Measurements from ENCODE around the gene ATP5MC3. TPM values are rescaled to one million over a fixed set of nuclear protein-coding genes. Genes with fewer than 3 reads are reported as not detected.

ATP5MC3 gene
- total RNA-seq, 4 donors from 2014 or later = 117 to 350 (median 187) TPM

- H3K36me3 ChIP-seq = no peaks in the 10 kb centered on the region
- H3K27me3 ChIP-seq = no peaks in the 10 kb centered on the region
- H3K27ac ChIP-seq = no peak overlapping the region
- H3K9me3 ChIP-seq = no peaks in the 10 kb centered on the region
- peak in 2 of 3 donors; percentile 53 to 77 for DNase-seq
- no peak overlapping the region for H3K4me3 ChIP-seq
- peaks cover 0 to 10% (median 0%) of the 10 kb centered on the region in 4 donors for H3K4me1 ChIP-seq
- TF ChIP-seq POLR2A (IDR thresholded peaks at IDR 0.05) (no peak), CTCF (IDR thresholded peaks at IDR 0.05) (no peak)
Observed at GRCh38 chr2:175156534-175156933, 25.0 kb downstream of the ATP5MC3 start.

GRCh38 chr2:175154661-175155082 lies 26.8 kb downstream of the ATP5MC3 start:
- Histone ChIP-seq H3K9me3 (no peaks in the 10 kb centered on the region), H3K27ac (no peak overlapping the region), H3K27me3 (no peaks in the 10 kb centered on the region), H3K4me1 (peaks cover 0 to 10% (median 0%) of the 10 kb centered on the region in 4 donors), H3K36me3 (no peaks in the 10 kb centered on the region), H3K4me3 (no peak overlapping the region)
- DNase-seq = no peak
- TF ChIP-seq CTCF (IDR thresholded peaks at IDR 0.05) = no peak
- TF ChIP-seq POLR2A (IDR thresholded peaks at IDR 0.05) = no peak

DNA sequence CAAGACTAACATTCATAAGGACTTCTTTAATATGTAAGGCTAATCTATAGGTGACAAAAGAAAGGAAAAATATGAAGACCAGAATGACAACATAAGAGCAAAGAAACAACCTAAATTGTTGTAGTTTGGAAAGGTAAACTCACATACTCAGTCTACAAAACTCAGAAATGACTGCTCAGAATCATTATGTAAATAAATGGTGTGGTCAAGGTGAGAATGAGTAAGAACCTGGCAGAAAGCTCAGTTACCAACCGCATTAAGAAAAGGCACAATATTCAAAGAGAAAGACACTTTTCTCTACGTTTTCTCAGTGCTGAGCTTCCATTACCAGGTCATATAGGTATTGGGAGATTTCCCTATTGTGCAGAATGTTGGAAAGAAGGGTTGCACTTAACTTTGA lies 29.3 kb downstream of the ATP5MC3 start:
- Histone ChIP-seq H3K27ac (no peak overlapping the region), H3K36me3 (no peaks in the 10 kb centered on the region), H3K9me3 (no peaks in the 10 kb centered on the region), H3K4me3 (no peak overlapping the region), H3K4me1 (peaks cover 0 to 5% (median 0%) of the 10 kb centered on the region in 4 donors), H3K27me3 (no peaks in the 10 kb centered on the region)
- DNase-seq = no peak
- TF ChIP-seq CTCF (IDR thresholded peaks at IDR 0.05) = no peak
- no peak for TF ChIP-seq POLR2A (IDR thresholded peaks at IDR 0.05)

- no peak for DNase-seq
- Histone ChIP-seq H3K27me3 (no peaks in the 10 kb centered on the region), H3K27ac (no peak overlapping the region), H3K4me1 (peaks cover 0 to under 1% (median 0%) of the 10 kb centered on the region in 4 donors), H3K9me3 (no peaks in the 10 kb centered on the region), H3K4me3 (no peak overlapping the region), H3K36me3 (no peaks in the 10 kb centered on the region)
- TF ChIP-seq CTCF (IDR thresholded peaks at IDR 0.05) = no peak
- no peak for TF ChIP-seq POLR2A (IDR thresholded peaks at IDR 0.05)
Observed at GRCh38 chr2:175151791-175152190, 29.7 kb downstream of the ATP5MC3 start.

DNA sequence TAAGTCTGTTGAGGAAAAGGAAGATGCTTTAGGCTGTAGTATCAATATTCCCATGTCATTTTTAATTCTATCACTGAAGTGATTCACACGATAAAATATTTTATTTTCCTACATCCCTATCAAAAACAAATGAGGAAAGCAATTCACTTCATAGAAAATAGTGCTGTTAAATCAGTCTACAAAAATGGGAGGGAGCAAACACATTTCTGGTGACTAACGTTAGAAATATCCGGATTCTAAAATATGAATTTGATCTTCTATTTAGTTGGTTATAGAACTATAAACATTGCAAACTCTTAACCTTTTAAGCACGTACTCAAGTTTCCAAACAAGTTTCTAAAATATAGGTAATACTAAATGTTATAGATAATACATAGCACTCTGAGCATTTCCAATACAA lies 34.3 kb downstream of the ATP5MC3 start:
- TF ChIP-seq POLR2A (IDR thresholded peaks at IDR 0.05) (no peak), CTCF (IDR thresholded peaks at IDR 0.05) (no peak)
- no peak for DNase-seq
- no peaks in the 10 kb centered on the region for H3K27me3 ChIP-seq

GRCh38 chr2:175143678-175144077 lies 37.8 kb downstream of the ATP5MC3 start:
- no peaks in the 10 kb centered on the region for H3K27me3 ChIP-seq
- no peak overlapping the region for H3K27ac ChIP-seq
- TF ChIP-seq CTCF (IDR thresholded peaks at IDR 0.05) (no peak), POLR2A (IDR thresholded peaks at IDR 0.05) (no peak)
- no peak for DNase-seq
- H3K4me3 ChIP-seq = no peak overlapping the region
- no peaks in the 10 kb centered on the region for H3K36me3 ChIP-seq
- H3K4me1 ChIP-seq = peaks cover 0 to 2% (median 0%) of the 10 kb centered on the region in 4 donors
- no peaks in the 10 kb centered on the region for H3K9me3 ChIP-seq

More for the DNA sequence above, 34.3 kb downstream of the ATP5MC3 start:
- Histone ChIP-seq H3K27ac (no peak overlapping the region), H3K4me1 (no peaks in the 10 kb centered on the region), H3K4me3 (no peak overlapping the region), H3K36me3 (no peaks in the 10 kb centered on the region), H3K9me3 (no peaks in the 10 kb centered on the region)

All from Peyer's patch (tissue), 4 donors.